ENCODE measurements around the gene METTL9.
"Not testable (repeated sequence)": the region's sequence is repeated elsewhere in the genome, so short reads cannot be mapped to it uniquely, and the experiment has no call there.

Gene METTL9

DNA sequence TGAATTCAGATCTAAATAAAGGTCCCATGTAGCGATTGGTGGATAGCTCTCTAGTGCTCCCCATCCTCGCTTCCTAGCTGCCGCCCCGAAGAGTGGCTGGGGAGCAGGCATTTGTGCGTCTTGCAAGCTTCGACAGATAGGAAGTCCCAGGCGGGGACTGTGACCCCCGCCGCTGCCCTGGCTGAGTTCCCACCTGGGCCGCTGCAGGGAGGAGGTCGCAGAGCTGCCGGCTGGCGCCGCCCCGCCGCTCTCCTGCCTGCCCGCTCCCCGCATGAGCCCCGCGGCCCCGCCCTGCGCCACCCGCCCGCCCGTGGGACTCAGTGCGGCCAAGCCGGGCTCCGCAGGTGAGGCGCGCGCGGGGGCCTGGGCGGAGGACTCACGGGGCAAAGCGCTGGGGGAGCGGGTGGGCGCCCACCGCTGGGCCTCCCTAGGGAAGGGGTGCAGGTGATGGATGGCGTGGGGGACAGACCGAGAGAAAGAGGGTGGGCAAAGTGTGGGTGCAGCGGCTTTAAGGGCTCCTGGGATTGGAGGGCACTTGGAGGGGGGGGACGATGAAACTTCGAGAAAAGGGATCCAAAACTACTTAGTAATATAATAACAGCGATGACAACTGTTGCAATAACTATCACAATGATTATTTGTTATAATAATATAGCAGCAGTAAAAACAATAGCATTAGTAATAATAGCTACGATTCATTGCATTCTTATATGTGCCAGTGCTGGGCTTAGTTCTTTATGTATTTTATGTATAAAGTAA is 64.7 kb downstream of the METTL9 start, which contains the start of gene OTOA:
TSS of gene OTOA (plus strand) at position 80 of the 759 bp plus-strand sequence. CDS start 14,547 bp downstream, outside the sequence.
- no peak for DNase-seq

DNA sequence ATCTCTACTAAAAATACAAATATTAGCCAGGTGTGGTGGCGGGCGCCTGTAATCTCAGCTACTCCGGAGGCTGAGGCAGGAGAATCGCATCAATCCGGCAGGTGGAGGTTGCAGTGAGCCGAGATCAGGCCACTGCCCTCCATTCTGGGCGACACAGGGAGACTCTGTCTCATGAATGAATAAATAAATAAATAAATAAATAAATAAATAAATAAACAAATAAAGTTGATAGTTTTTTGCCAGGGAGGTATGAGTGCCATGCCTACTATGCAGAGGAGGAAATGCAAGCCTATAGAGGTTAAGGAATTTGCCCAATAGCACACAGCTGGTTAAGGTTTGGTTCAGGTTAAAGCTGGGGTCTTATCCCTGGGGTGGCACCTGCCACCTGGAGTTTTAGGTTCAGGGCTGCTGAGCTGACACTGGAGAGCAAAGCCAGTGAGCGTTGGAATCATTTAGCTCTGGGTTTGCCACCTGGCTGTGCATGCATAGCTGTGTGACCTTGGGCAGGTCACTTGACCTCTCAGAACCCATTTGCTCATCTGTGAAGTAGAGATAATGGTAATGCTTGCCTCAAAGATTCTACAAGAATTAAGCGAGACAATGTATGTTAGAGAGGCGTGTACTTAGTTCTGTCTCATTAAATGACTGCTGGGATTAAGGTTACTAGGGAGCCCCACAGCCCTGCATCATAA is 65.6 kb downstream of the METTL9 start:
- DNase-seq: no peak

DNA sequence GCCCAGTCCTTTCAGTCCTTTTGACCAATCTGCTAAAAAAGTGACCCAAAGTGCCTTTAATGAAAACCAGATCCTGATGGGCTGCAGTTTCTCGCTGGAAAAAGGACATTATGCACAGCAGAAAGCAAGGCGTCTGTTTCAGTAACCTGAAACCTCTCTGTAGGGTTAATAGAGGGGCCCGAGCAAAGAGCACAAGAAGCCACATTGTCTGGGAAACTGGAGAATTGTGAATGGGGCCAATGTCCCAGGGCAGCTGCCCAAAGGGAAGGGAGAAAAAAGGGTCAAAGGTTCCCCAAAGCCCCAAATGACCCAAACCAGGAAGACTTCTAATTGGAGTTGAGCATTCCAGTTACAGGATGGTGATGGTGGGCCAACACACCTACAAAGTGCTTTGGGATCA is 67.4 kb downstream of the METTL9 start:
- DNase-seq: no peak

DNA sequence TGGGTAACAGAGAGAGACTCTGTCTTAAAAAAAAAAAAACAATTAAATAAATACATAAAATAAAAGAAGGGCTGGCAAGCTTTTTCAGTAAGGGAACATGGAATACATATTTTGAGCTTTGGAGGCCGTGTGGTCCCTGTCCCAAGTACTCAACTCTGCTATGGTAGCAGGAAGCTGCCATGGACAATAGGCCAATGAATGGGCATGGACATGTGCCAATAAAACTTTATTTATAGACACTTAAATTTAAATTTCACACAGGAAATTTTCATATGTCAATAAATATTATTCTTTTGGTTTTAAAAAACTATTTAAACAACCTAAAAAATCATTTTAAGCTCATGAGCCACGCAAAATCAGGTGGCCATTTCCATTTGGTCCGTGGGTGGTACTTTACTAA is 68.2 kb downstream of the METTL9 start:
- no peak for DNase-seq

DNA sequence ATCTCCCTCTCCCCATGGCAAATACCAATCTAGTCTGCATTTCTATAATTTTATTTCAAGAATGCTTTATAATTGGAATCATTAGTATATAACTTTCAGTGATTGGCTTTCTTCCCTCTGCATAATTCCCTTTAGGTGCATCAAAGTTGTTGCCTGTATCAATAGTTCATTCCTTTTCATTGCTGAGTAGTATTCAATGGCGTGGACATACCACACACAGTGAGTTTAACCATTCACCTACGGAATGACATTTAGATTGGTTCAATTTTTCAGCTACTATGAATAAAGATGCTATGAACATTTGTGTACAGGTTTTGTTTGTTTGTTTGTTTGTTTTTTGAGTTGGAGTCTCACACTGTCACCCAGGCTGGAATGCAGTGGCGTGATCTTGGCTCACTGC is 74.1 kb downstream of the METTL9 start:
- no peak for DNase-seq

DNA sequence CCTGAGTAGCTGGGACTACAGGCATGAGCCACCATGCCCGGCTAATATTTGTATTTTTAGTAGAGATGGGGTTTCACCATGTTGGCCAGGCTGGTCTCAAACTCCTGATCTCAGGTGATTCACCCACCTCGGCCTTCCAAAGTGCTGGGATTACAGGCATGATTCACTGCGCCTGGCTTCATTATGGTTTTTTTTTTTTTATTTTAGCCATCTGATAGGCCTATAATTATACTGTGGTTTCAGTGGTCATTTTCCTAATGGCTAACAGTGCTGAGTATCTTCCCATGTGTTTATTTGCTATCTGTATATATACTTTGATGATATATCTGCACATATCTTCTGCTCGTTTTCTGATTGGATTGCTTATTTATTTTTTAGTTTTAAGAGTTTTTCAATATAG is 75.1 kb downstream of the METTL9 start:
- not testable (repeated sequence) for DNase-seq

DNA sequence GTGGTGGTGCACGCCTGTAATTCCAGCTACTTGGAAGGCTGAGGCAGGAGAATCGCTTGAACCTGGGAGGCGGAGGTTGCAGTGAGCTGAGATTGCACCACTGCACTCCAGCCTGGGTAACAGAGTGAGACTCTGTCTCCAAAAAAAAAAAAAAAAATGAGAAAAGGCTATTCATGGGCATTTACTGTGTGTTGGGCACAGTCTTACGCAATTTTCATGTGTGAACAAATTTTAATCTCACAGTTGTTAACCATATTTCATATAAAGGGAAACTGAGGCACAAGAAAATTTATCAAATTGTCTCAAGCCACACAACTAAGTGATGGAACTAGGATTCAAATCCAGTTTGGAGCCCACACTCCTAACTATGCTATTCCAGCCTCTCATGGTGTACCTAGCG is 81.3 kb downstream of the METTL9 start:
- DNase-seq: not testable (repeated sequence)

DNA sequence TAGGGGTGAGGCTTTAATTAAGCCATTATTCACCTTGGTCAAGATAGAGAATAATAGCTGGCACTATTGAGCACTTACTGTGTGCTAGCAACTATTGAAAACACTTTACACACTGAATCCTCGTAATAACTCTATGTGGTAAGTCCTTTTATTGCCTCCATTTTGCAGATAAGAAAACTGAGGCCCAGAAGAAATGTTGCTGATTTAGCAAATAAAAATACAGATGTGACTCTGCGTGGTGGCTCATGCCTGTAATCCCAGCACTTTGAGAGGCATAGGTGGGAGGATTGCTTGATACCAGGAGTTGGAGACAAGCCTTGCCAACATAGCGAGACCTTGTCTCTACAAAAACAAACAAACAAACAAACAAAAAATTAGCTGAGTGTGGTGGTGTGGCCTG is 83.8 kb downstream of the METTL9 start:
- DNase-seq: no peak

DNA sequence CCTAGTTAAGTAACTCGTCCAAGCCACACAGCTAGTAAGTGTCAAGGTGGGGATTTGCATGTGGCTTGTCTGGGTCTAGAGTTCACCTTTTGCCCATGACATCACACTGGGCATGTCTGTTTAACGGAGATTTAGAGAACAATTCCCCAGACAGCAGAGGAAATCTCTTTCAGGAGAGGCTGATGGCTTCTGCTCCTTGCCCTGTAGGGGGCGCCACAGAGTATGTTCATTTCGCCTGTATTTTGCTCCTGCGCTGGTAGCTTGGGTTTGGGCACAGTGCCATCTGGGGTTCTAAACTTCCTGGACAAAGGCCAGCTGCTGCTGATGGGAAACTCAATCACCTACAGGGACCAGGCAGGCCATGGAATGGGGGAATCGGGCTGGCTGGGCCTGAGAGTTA is 84.8 kb downstream of the METTL9 start:
- DNase-seq: no peak

DNA sequence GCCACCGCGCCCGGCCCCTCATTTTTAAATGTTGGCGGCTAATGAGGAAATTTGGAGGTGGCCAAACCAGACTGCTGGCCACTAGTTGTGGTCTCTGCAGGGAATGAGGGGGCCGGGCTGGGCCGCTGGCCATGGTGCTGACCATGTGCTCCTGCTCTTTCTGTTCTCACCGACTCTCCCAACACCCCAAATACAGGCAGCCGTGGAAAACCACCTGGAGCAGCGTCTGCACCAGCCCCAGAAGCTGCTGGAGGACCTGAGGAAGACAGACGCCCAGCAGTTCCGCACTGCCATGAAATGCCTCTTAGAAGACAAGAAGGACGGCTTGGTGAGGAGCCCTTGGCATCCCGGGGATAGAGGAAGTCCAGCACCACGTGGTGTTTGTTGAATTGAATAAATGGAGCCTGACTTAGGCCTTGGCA is 85.7 kb downstream of the METTL9 start:
- no peak for DNase-seq

DNA sequence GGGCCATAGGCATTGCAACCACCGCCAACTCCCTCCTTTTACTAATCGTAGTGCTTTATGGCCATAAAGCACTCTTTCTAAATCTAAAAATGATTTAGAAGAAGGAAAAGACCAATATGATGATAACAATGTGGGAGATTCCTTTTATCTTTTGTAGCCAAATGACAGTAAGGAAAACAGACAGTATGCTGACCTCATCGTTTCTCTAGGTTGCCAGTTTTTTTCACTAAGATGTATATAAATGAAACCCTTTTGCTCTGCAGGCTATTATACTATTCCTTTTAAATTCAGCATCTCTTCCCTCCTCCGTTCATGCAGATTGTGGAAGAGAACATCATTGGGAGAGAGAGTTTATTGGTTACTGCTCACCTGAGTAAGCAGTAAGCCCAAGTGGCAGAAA is 89.7 kb downstream of the METTL9 start:
- DNase-seq: no peak

DNA sequence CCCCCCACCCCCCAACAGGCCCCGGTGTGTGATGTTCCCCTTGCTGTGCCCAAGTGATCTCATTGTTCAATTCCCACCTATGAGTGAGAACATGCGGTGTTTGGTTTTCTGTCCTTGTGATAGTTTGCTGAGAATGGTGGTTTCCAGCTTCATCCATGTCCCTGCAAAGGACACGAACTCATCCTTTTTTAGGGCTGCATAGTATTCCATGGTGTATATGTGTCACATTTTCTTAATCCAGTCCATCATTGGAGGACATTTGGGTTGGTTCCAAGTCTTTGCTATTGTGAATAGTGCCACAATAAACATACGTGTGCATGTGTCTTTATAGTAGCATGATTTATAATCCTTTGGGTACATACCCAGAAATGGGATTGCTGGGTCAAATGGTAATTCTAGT is 91.6 kb downstream of the METTL9 start:
- DNase-seq: not testable (repeated sequence)

DNA sequence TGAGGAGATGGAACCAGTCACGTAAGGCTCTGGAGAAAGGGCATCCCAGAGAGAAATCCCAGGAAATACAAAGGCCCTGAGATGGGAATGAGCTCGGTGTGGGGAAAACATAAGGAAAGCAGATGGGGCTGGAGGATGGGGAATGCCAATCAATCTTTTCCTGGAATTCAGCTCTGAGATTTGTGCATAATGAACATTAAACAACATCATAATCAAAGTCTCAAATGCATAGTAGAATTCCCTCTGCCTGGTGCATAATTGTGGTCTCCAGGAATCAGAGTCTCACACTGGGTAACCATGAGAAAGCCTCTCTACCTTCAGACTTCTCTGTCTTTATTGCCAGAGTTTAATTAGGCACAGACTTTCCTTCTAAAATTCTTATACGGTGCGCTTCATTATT is 95.2 kb downstream of the METTL9 start:
- peak; percentile 52 for DNase-seq

DNA sequence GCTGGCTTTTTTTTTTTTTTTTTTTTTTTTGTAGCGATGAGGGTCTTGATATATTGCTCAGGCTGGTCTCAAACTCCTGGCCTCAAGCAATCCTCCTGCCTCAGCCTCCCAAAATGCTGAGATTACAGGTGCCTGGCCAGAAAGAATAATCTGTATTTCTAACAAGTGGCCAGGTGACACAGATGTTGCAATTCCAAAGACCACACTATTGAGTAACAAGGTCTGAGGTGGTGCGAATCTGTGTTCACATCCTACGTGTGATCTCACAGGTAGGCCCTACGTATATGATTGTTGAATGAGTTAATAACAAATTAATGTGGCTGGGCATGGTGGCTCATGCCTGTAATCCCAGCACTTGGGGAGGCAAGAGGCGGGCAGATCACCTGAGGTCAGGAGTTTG is 97.7 kb downstream of the METTL9 start:
- no peak for DNase-seq

DNA sequence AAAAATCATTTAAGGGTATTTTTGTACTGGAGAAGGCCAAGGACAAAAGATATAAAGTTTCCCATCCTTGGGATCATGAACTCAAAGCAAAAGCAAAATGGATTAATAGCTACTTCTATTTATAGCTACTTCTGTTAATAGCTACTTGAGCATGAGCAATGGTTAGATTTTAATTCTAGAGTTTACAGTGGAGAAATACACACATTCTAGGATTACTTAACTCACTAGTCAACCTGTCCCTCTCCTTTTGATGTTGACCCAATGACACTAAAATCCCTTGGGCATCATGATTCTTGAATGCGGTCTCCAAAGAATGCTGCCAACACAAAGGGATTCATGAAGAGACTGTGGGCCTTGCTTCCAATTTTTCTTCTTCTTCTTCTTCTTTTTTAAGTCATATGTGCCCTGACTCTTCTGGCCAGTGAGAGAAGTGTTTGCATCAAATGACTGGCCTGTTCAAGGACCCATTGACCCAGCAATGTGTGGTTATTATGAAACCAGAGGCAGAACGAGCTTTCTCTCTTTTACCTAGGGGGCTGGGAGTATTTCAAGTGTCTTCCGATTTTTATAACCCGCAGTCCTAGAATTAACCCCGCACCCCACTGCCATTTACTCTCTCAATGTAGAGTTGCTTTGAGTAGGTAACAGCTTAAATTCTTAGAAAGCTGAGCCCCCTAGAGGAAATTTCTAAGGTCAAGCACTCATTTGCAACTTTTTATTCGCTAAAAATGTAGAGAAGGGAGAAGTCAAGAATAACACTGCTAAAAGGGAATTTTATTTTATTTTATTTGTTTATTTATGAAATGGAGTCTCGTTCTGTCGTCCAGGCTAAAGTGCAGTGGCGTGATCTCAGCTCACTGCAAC is 99.0 kb downstream of the METTL9 start:
- DNase-seq: no peak

DNA sequence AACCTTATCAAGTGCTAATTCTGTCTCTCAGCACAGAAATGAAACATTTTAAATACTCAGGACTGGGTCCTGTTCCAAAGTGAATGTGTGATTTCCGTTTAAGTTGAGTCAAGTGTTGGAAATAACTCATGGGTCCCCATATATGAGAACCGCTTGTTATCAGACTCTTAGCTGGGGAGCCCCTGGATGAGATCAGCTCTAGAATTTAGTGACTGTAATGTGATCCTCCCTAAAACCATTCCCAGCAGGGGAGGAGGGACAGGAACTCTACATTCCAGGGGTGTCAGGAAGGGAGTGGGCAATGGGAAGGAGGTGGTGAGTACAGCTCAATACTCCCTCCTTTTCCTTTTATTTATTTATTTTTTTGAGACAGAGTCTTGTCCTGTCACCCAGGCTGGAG is 101.9 kb downstream of the METTL9 start:
- DNase-seq: no peak

DNA sequence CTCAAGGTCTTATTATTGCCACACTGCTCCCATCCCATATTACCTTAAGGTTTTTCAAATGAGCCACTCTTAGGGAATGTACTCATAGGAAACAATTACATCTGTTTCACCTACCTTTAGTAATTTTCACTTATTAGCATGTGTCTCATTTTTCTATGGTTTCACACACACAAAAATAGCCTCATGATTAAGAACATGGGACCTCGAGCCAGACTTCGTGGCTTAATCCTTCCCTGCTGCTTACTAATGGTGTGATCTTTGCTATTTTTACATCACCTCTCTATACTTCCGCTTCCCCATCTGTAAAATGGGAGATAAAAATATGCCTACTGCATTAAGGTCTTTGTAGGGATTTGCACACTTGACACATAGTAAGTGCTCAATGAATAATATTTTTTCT is 102.9 kb downstream of the METTL9 start:
- DNase-seq: no peak

DNA sequence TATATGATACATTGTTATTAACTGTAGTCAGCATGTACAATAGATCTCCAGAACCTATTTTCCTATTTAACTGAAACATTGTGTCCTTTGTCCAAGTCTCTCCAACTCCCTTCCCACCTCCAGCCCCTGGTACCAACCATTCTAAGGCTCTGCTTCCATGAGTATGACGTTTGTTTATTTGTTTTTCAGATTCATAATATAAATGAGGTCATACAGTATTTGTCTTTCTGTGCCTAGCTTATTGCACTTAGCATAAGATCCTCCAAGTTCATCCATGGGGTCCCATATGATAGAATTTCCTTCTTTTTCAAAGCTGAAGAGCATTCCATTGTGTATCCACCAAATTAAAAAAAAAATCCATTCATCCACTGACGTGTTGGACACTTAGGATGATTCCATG is 103.8 kb downstream of the METTL9 start:
- DNase-seq: no peak

DNA sequence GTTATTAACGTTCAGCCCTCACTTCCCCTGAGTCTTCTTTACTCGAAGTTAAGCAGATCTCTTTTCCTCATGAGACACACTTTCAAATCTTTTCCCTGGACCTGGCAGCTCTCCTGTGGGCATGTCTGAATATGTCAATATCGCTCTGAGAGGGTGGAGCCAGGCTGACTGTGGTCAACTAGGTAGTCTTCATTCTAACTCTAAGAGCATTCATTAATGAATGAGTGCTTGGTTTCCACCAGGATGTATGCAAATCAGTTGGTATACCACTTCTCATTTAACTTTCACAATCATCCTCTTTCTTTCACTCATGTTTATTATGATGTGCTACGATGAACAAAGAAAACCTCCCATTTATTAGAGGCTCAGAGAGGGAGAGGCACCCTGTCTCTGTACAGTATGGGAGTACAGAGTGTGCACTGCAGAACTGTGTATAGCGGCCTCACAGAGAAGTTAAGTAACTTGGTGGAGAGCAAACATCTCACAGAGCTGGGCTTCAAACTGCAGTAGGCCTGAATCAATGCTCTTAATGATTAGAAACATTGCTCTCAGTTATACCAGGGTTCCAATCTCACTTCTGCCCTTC is 104.3 kb downstream of the METTL9 start:
- no peak for DNase-seq

DNA sequence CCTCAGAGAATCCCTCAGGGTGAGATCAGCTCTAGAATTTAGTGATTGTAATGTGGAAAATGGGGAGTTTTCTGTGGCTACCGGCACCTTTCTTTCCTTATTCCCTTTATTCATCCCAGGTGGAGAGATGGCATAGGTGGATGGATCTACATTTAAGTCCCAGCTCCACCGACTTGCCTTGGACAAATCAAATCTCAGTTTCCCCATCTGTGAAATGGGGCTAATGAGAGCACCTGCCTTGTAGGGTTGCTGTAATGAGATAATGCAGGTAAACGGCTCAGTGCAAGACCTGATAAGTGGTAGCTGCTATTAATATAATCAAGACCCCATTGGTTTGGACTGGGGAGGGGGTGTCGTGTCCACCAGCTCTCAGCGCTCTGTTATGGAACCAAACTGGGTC is 104.9 kb downstream of the METTL9 start:
- DNase-seq: no peak

DNA sequence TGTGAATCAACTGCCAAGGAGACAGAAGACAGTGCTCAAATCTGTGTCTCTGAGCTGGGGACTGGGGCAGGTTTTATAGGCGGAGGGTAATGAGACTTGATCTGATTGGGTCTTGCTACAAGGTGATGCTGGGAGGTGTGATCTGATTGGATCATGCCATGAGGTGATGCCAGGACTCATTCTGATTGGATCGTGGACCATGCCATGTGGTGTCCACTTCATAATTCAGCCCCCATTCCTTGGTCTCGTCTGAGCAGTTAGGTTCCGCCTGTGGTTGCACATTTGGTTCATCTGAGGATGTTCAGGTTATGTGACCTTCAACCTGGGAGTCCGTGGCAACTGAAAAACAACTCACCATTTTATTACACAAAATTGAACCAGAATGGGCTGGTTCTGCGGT is 105.4 kb downstream of the METTL9 start:
- no peak for DNase-seq

All from fibroblast of skin of abdomen (primary cell).